GM23338 (cell line): ENCODE results near the gene SYNDIG1. TPM values are rescaled to one million over a fixed set of nuclear protein-coding genes. Genes with fewer than 3 reads are reported as not detected.

Source experiments
- ATAC-seq: fragments of 200-7000 bp; cut with Tn5 transposase; 3 replicates; pipeline ENCODE4 v1.9.1; 2020
- DNase-seq: peaks from one replicate; pipeline ENCODE4 v3.0.0-alpha.2; 2015; ENCODE audit warnings: low spot score
- H2AFZ ChIP-seq: fragments of 200-600 bp; sonication (generic); 2 replicates; pipeline ENCODE4 v1.8.0; 2016; ENCODE audit warnings: antibody characterized with exemption, mild to moderate bottlenecking, moderate library complexity
- H3F3A ChIP-seq: fragments of 200-600 bp; sonication (generic); replicated peaks from 2 replicates; pipeline ENCODE4 v1.8.0; 2017; ENCODE audit warnings: antibody characterized with exemption, mixed run types, low read depth
- H3K27ac ChIP-seq: fragments of 200-600 bp; sonication (generic); 2 replicates; pipeline ENCODE4 v1.6.1; 2016; ENCODE audit warnings: low read depth
- H3K27me3 ChIP-seq: fragments of 200-600 bp; sonication (generic); 2 replicates; pipeline ENCODE4 v1.8.0; 2016; ENCODE audit warnings: mild to moderate bottlenecking, mixed run types, moderate library complexity; ENCODE audit not compliant: insufficient read depth
- H3K36me3 ChIP-seq: fragments of 200-600 bp; sonication (generic); 2 replicates; pipeline ENCODE4 v1.8.0; 2016; ENCODE audit warnings: mild to moderate bottlenecking; ENCODE audit not compliant: insufficient read depth
- H3K4me1 ChIP-seq: fragments of 200-600 bp; sonication (generic); 2 replicates; pipeline ENCODE4 v1.8.0; 2016; ENCODE audit warnings: mild to moderate bottlenecking, moderate library complexity; ENCODE audit not compliant: insufficient read depth
- H3K4me2 ChIP-seq: fragments of 200-600 bp; sonication (generic); 2 replicates; pipeline ENCODE4 v1.7.1; 2017; ENCODE audit warnings: mixed run types
- H3K4me3 ChIP-seq: fragments of 200-600 bp; sonication (generic); 2 replicates; pipeline ENCODE4 v1.6.1; 2016; ENCODE audit warnings: mixed run types
- H3K79me2 ChIP-seq: fragments of 200-600 bp; sonication (generic); replicated peaks from 2 replicates; pipeline ENCODE4 v1.8.0; 2017; ENCODE audit warnings: mild to moderate bottlenecking; ENCODE audit not compliant: insufficient read depth
- H3K9me2 ChIP-seq: fragments of 200-600 bp; sonication (generic); 2 replicates; pipeline ENCODE4 v1.8.0; 2017; ENCODE audit not compliant: insufficient read depth
- H4K20me1 ChIP-seq: fragments of 200-600 bp; sonication (generic); replicated peaks from 2 replicates; pipeline ENCODE4 v1.8.0; 2017; ENCODE audit warnings: mild to moderate bottlenecking; ENCODE audit not compliant: insufficient read depth
- H3K27ac Mint-ChIP-seq: 2 replicates; pipeline ENCODE4 v1.8.0; 2020; ENCODE audit warnings: inconsistent platforms, mild to moderate bottlenecking, moderate library complexity, mixed read lengths
- H3K27me3 Mint-ChIP-seq: 3 replicates; pipeline ENCODE4 v1.8.0; 2022; ENCODE audit warnings: low read depth, mild to moderate bottlenecking, moderate library complexity, mixed read lengths, inconsistent platforms; ENCODE audit not compliant: insufficient read depth, poor library complexity
- H3K36me3 Mint-ChIP-seq: 3 replicates; pipeline ENCODE4 v1.8.0; 2021; ENCODE audit warnings: low read depth, mild to moderate bottlenecking, inconsistent platforms, moderate library complexity, mixed read lengths
- H3K4me1 Mint-ChIP-seq: 3 replicates; pipeline ENCODE4 v1.8.0; 2020; ENCODE audit warnings: mild to moderate bottlenecking, inconsistent platforms, mixed read lengths
- H3K4me3 Mint-ChIP-seq: 3 replicates; pipeline ENCODE4 v1.8.0; 2021; ENCODE audit warnings: moderate library complexity, mild to moderate bottlenecking, inconsistent platforms, mixed read lengths
- H3K9me3 Mint-ChIP-seq: 3 replicates; pipeline ENCODE4 v1.8.0; 2020; ENCODE audit warnings: moderate library complexity, mild to moderate bottlenecking, inconsistent platforms, mixed read lengths
- CREB1 ChIP-seq: fragments of 250-450 bp; sonication (Bioruptor Pico); IDR thresholded peaks from 2 replicates; pipeline ENCODE4 v1.5.0; 2020; ENCODE audit warnings: low read depth, mild to moderate bottlenecking, moderate library complexity
- CTCF ChIP-seq, 2 experiments: fragments of 200-600 bp in 1 of 2; sonication (generic) in 1 of 2; conservative IDR thresholded peaks; 2 replicates each; pipeline versions ENCODE4 v1.5.1 to v1.6.1; 2016 to 2017; ENCODE audit warnings: antibody characterized with exemption in 2 of 2, low read depth in 2 of 2, mild to moderate bottlenecking in 2 of 2, moderate library complexity in 1 of 2
- ETS1 ChIP-seq: IDR thresholded peaks from 2 replicates; pipeline ENCODE4 v1.6.1; 2016; ENCODE audit warnings: antibody characterized with exemption
- EZH2 ChIP-seq: fragments of 200-600 bp; sonication (generic); IDR thresholded peaks from one replicate; pipeline ENCODE4 v1.8.0; 2017; ENCODE audit warnings: antibody characterized with exemption, mild to moderate bottlenecking, low read depth; ENCODE audit not compliant: unreplicated experiment
- JUNB ChIP-seq: IDR thresholded peaks from one replicate; pipeline ENCODE4 v1.6.1; 2016; ENCODE audit warnings: antibody characterized with exemption; ENCODE audit not compliant: unreplicated experiment
- NANOG ChIP-seq: IDR thresholded peaks from 2 replicates; pipeline ENCODE4 v1.6.1; 2016; ENCODE audit warnings: antibody characterized with exemption, borderline replicate concordance
- POLR2AphosphoS5 ChIP-seq: IDR thresholded peaks from 2 replicates; pipeline ENCODE4 v1.6.1; 2016; ENCODE audit warnings: antibody characterized with exemption, low read depth
- REST ChIP-seq: IDR thresholded peaks from one replicate; pipeline ENCODE4 v1.6.1; 2018; ENCODE audit warnings: antibody characterized with exemption; ENCODE audit not compliant: unreplicated experiment
- STAT1 ChIP-seq: IDR thresholded peaks from one replicate; pipeline ENCODE4 v1.6.1; 2016; ENCODE audit warnings: antibody characterized with exemption; ENCODE audit not compliant: unreplicated experiment
- ZNF114 ChIP-seq: fragments of 250-450 bp; sonication (Bioruptor Pico); IDR thresholded peaks from 2 replicates; pipeline ENCODE4 v1.5.0; 2020; ENCODE audit warnings: mild to moderate bottlenecking, moderate library complexity
- ZNF331 ChIP-seq: fragments of 250-450 bp; sonication (Bioruptor Pico); IDR thresholded peaks from 2 replicates; pipeline ENCODE4 v1.5.0; 2020; ENCODE audit warnings: low read depth, mild to moderate bottlenecking, moderate library complexity
- ZNF462 ChIP-seq: fragments of 250-450 bp; sonication (Bioruptor Pico); IDR thresholded peaks from 2 replicates; pipeline ENCODE4 v1.5.0; 2020; ENCODE audit warnings: mild to moderate bottlenecking, moderate library complexity
- polyA plus RNA-seq: library from polyadenylated mRNA; unstranded; fragments of >200 nt; fragmentation: Nextera tagmentation; extraction: Ambion mirVana; gene quantifications from 2 replicates; pipeline ENCODE4 v1.2.1, GENCODE V29; 2016
- total RNA-seq: library from RNA; depleted of rRNA; stranded (reverse); fragments of >200 nt; shearing (Covaris generic); gene quantifications from 2 replicates; pipeline ENCODE4 v1.2.3, GENCODE V29; 2014

Gene SYNDIG1
- total and polyA plus RNA-seq, 2 experiments from 2014 or later, result 2.8 to 4.8 TPM

- no peak for TF ChIP-seq CREB1
- TF ChIP-seq NANOG, result no peak
- no peak for TF ChIP-seq POLR2AphosphoS5
- TF ChIP-seq EZH2, result no peak
Observed at GRCh38 chr20:24627926-24628325, 158.5 kb downstream of the SYNDIG1 start (continued).

GRCh38 chr20:24628985-24629384, 159.6 kb downstream of the SYNDIG1 start:
- Histone ChIP-seq H3K27me3 (no peaks in the 10 kb centered on the region), H3K4me1 (0 out of 2 replicates have a peak, but pooled peaks cover 3% of the 10 kb centered on the region), H3K79me2 (no peaks in the 10 kb centered on the region), H3K4me2 (no peak overlapping the region), H3K27ac (no peak overlapping the region), H3F3A (no peaks in the 10 kb centered on the region), H3K4me3 (no peak overlapping the region), H3K9me2 (peaks cover 9% of the 10 kb centered on the region; the same call in 1 of the 2 replicates), H2AFZ (no peak overlapping the region), H4K20me1 (no peaks in the 10 kb centered on the region), H3K36me3 (no peaks in the 10 kb centered on the region)
- H3K27ac Mint-ChIP-seq, result no peak overlapping the region; the same call in 1 of the 2 replicates
- ATAC-seq (no peak), DNase-seq (no peak)
- TF ChIP-seq ZNF331, result no peak
- TF ChIP-seq CTCF (conservative IDR thresholded peaks at IDR 0.05; ENCODE audit: low read depth in 2 of 2), result no peak
- TF ChIP-seq EZH2, result no peak
- TF ChIP-seq ETS1, result no peak
- no peak for TF ChIP-seq CREB1
- TF ChIP-seq STAT1, result no peak
- no peak for TF ChIP-seq REST
- no peak for TF ChIP-seq ZNF462 (CRISPR knock-in tag)
- no peak for TF ChIP-seq JUNB
- TF ChIP-seq ZNF114, result no peak
- peaks cover 2% of the 10 kb centered on the region for H3K27me3 Mint-ChIP-seq
- peaks cover 11% of the 10 kb centered on the region for H3K36me3 Mint-ChIP-seq
- H3K4me1 Mint-ChIP-seq, result peaks cover 10% of the 10 kb centered on the region
- H3K4me3 Mint-ChIP-seq, result no peak overlapping the region
- peaks cover 11% of the 10 kb centered on the region for H3K9me3 Mint-ChIP-seq
